ENCODE results near the gene AIP.

AIP gene

DNA sequence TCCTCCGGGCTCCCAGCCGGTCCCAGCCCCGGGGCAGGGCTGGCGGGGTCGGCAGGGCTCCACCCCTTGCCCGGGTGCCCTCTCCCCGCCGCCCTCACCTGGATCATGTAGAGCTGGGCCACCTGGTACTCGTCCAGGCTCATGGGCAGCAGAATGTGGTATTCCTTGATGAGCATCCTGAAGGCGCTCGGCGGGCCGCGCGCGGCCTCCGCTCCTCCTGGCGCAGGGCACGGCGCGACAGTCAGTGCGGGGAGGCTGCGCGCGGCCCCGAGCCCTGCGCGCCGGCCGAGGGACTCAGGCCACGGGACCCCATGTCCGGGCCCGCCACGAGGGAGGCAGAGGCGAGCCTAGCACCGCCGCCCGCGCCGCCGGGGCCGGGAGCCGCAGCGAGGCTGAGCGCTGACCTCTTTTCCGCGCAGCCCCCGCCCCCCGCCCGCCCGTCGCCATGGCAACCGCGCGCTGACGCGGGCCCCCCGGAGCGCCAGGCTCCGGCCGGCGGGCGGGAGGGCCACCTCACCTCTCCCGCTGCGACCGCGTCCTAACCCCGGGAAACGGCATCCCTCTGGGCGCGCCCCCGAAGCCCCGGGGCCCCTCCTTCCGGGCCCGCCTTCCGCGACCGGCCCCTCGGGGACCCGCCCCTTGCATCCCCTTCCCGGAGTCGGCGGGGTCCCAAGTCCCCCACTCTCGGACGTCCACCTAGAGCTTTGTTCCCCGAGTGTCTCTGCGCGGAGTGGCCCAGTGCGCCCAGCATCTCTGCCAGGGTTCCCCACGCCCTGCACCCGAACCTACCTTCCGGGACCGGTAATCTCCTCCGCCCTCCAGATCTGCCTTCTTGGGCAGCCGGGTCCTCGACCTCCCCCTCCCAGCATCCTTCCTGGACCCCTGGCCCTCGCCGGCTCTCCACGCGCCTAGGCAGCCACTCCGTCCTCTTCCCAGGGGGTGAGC lies 21.5 kb downstream of the AIP start:
- in situ Hi-C loops (cut with HindIII; ENCODE audit: low sequenced_read_pairs), result no loop called here
- peak overlapping the region; percentile 56 for H3K4me3 ChIP-seq (ENCODE audit: low read depth, low read length)
- no peak for DNase-seq (ENCODE audit: low read depth)
- TF ChIP-seq CTCF (IDR thresholded peaks at IDR 0.05; ENCODE audit: low read depth, low read length, missing control alignments), result no peak

GRCh38 chr11:67504950-67505581 lies 22.2 kb downstream of the AIP start, which contains the start of gene PITPNM1:
TSS of gene PITPNM1 (minus strand) at chr11:67505363. CDS start at chr11:67504180, 1,183 bp downstream.
- no peak for TF ChIP-seq CTCF (IDR thresholded peaks at IDR 0.05; ENCODE audit: low read depth, low read length, missing control alignments)
- DNase-seq (ENCODE audit: low read depth), result no peak

GRCh38 chr11:67505605-67506396 lies 23.0 kb downstream of the AIP start:
- in situ Hi-C loops (cut with HindIII; ENCODE audit: low sequenced_read_pairs), result no loop called here
- DNase-seq (ENCODE audit: low read depth), result peak; percentile 52
- H3K4me3 ChIP-seq (ENCODE audit: low read depth, low read length), result peak overlapping the region; percentile 56
- TF ChIP-seq CTCF (IDR thresholded peaks at IDR 0.05; ENCODE audit: low read depth, low read length, missing control alignments), result peak; percentile 96

More at GRCh38 chr11:67504950-67505581, 22.2 kb downstream of the AIP start, which contains the start of gene PITPNM1:
- in situ Hi-C loops (cut with HindIII; ENCODE audit: low sequenced_read_pairs), result no loop called here
- peak within 1 kb of the TSS; percentile 56 for H3K4me3 ChIP-seq (ENCODE audit: low read depth, low read length)

DNA sequence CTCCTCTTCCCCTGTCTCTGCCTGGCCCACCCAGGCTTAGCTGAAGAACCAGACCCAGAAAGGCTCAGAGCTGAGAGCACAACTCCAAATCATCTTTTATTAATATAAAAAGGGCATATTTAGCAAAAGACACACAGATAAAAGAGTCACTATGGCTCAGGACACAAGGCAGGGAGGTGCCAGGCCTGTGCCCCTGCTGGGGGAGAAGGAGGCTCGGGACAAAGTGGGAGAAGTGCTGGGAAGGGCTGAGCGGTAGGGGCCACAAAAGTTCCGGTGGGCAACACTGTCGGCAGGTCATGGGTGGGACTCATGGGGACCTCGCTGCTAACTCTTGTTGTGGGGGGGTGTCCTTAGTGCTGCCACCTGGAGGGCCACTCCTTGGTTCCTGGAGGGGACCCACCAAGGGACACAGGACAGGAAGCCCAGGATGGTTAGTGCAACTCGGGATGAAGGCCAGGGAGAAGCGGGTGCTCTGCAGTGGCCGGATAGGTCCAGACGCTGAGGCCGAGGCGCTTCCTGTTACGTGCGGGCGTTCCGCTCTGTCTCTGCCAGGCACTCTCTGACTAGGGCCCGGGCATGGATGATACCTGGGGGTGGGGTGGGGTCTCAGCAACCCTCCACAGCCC lies 23.7 kb downstream of the AIP start:
- no peak overlapping the region for H3K4me3 ChIP-seq (ENCODE audit: low read depth, low read length)
- in situ Hi-C loops (cut with HindIII; ENCODE audit: low sequenced_read_pairs), result no loop called here
- DNase-seq (ENCODE audit: low read depth), result no peak
- no peak for TF ChIP-seq CTCF (IDR thresholded peaks at IDR 0.05; ENCODE audit: low read depth, low read length, missing control alignments)

GRCh38 chr11:67507242-67507863 lies 24.5 kb downstream of the AIP start:
- in situ Hi-C loops (cut with HindIII; ENCODE audit: low sequenced_read_pairs), result no loop called here
- no peak for TF ChIP-seq CTCF (IDR thresholded peaks at IDR 0.05; ENCODE audit: low read depth, low read length, missing control alignments)
- H3K4me3 ChIP-seq (ENCODE audit: low read depth, low read length), result peak overlapping the region; percentile 63
- peak; percentile 29 for DNase-seq (ENCODE audit: low read depth)

All from astrocyte of the cerebellum (primary cell).